ENCODE results near the gene TLR2. TPM values are rescaled to one million over a fixed set of nuclear protein-coding genes. Genes with fewer than 3 reads are reported as not detected.
"Not testable (repeated sequence)": the region's sequence is repeated elsewhere in the genome, so short reads cannot be mapped to it uniquely, and the experiment has no call there.

The TLR2 gene
- total RNA-seq, 1 donor from 2014 or later = 17.9 TPM

DNA sequence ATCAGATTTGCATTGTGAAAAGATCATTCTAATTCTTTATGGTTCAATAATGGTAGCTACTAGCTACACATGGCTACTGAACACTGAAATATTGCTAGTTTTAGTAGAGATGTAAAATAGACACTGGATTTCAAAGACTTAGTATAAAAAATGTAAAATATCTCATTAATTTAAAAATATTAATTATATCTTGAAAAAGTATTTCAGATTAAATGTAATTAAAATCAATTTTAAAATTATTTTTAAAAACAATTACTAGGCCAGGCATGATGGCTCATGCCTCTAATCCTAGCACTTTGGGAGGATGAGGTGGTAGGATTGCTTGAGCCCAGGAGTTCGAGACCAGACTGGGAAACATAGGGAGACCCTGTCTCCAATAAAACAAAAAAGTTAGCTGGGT is 20.4 kb upstream of the TLR2 start:
- H3K36me3 ChIP-seq (ENCODE audit: control insufficient read depth, insufficient read depth, low read length) = no peaks in the 10 kb centered on the region
- TF ChIP-seq, protein P1, sequence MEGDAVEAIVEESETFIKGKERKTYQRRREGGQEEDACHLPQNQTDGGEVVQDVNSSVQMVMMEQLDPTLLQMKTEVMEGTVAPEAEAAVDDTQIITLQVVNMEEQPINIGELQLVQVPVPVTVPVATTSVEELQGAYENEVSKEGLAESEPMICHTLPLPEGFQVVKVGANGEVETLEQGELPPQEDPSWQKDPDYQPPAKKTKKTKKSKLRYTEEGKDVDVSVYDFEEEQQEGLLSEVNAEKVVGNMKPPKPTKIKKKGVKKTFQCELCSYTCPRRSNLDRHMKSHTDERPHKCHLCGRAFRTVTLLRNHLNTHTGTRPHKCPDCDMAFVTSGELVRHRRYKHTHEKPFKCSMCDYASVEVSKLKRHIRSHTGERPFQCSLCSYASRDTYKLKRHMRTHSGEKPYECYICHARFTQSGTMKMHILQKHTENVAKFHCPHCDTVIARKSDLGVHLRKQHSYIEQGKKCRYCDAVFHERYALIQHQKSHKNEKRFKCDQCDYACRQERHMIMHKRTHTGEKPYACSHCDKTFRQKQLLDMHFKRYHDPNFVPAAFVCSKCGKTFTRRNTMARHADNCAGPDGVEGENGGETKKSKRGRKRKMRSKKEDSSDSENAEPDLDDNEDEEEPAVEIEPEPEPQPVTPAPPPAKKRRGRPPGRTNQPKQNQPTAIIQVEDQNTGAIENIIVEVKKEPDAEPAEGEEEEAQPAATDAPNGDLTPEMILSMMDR (IDR thresholded peaks at IDR 0.05; ENCODE audit: insufficient read depth, low read length, poor library complexity, severe bottlenecking) = no peak
- DNase-seq (ENCODE audit: low read depth) = no peak

DNA sequence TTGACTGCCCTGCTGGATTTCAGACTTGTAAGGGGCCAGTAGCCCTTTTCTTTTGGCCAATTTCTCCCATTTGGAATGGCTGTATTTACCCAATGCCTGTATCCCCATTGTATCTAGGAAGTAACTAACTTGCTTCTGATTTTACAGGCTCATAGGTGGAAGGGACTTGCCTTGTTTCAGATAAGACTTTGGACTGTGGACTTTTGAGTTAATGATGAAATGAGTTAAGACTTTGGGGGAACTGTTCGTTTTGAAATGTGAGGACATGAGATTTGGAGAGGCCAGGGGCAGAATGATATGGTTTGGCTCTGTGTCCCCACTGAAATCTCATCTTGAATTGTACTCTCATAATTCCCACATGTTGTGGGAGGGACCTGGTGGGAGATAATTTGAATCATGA is 17.6 kb upstream of the TLR2 start:
- not testable (repeated sequence) for H3K27me3 ChIP-seq (ENCODE audit: control insufficient read depth, insufficient read depth, low read length); H3K36me3 ChIP-seq (ENCODE audit: control insufficient read depth, insufficient read depth, low read length); H3K4me3 ChIP-seq (ENCODE audit: low read depth, low read length)

More for the DNA sequence above, 20.4 kb upstream of the TLR2 start:
- Histone ChIP-seq H3K4me3 (ENCODE audit: low read depth, low read length) (no peak overlapping the region), H3K27me3 (ENCODE audit: control insufficient read depth, insufficient read depth, low read length) (no peaks in the 10 kb centered on the region)

GRCh38 chr4:153668647-153669046 is 15.4 kb upstream of the TLR2 start:
- no peak for DNase-seq (ENCODE audit: low read depth)
- TF ChIP-seq, protein P1 (IDR thresholded peaks at IDR 0.05; ENCODE audit: insufficient read depth, low read length, poor library complexity, severe bottlenecking) = no peak
- no peaks in the 10 kb centered on the region for H3K36me3 ChIP-seq (ENCODE audit: control insufficient read depth, insufficient read depth, low read length)
- no peaks in the 10 kb centered on the region for H3K27me3 ChIP-seq (ENCODE audit: control insufficient read depth, insufficient read depth, low read length)
- H3K4me3 ChIP-seq (ENCODE audit: low read depth, low read length) = no peak overlapping the region

More for the DNA sequence above, 17.6 kb upstream of the TLR2 start:
- not testable (repeated sequence) for DNase-seq (ENCODE audit: low read depth)

DNA sequence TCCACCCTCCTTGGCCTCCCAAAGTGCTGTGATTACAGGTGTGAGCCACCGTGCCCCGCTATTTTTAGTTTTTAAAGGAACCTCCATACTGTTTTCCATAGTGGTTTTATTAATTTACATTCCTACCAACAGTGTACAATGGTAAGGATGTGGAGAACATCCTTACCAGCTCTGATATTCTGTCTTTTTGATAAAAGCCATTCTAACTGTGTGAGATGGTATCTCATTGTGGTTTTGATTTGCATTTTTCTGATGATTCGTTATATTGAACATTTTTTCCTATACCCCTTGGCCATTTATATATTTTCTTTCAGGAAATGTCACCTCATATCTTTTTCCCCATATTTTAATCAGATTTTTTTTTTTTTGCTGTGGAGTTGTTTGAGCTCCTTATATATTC is 14.2 kb upstream of the TLR2 start:
- DNase-seq (ENCODE audit: low read depth) = no peak
- no peaks in the 10 kb centered on the region for H3K27me3 ChIP-seq (ENCODE audit: control insufficient read depth, insufficient read depth, low read length)
- TF ChIP-seq, protein P1 (IDR thresholded peaks at IDR 0.05; ENCODE audit: insufficient read depth, low read length, poor library complexity, severe bottlenecking) = no peak
- H3K4me3 ChIP-seq (ENCODE audit: low read depth, low read length) = no peak overlapping the region
- no peaks in the 10 kb centered on the region for H3K36me3 ChIP-seq (ENCODE audit: control insufficient read depth, insufficient read depth, low read length)

- no peaks in the 10 kb centered on the region for H3K36me3 ChIP-seq (ENCODE audit: control insufficient read depth, insufficient read depth, low read length)
- H3K4me3 ChIP-seq (ENCODE audit: low read depth, low read length) = no peak overlapping the region
- H3K27me3 ChIP-seq (ENCODE audit: control insufficient read depth, insufficient read depth, low read length) = no peaks in the 10 kb centered on the region
- no peak for DNase-seq (ENCODE audit: low read depth)
- TF ChIP-seq, protein P1 (IDR thresholded peaks at IDR 0.05; ENCODE audit: insufficient read depth, low read length, poor library complexity, severe bottlenecking) = no peak
These were observed 7.6 kb upstream of the TLR2 start for GRCh38 chr4:153676486-153676885.

DNA sequence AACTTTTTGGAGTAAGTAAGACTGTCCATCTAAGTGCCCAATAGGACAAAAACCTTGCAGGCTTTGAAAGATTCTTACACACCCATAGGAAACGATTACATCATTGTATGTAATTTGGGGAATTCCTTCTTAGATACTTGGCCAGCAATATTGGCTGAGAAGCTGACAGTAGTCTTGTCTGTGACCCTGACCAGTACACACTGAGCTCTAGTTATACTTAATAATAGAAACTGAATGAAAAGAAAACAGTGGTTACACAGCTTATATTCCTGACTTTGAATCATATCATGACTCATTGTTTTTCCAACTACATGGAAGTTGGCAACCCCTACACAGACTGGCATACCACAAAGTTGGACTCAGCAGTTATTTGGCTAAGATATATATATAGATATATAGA is 7.1 kb upstream of the TLR2 start:
- Histone ChIP-seq H3K36me3 (ENCODE audit: control insufficient read depth, insufficient read depth, low read length) (no peaks in the 10 kb centered on the region), H3K4me3 (ENCODE audit: low read depth, low read length) (no peak overlapping the region), H3K27me3 (ENCODE audit: control insufficient read depth, insufficient read depth, low read length) (no peaks in the 10 kb centered on the region)
- DNase-seq (ENCODE audit: low read depth) = peak; percentile 78
- TF ChIP-seq, protein P1 (IDR thresholded peaks at IDR 0.05; ENCODE audit: insufficient read depth, low read length, poor library complexity, severe bottlenecking) = no peak
